ES-I3 (cell line): ENCODE results near the gene EHMT1.

Experiments
- H3K36me3 ChIP-seq: 2 replicates; pipeline ENCODE4 v1.6.1; 2013; ENCODE audit warnings: mild to moderate bottlenecking, low read length, control low read depth, moderate library complexity; ENCODE audit not compliant: insufficient read depth
- H3K4me1 ChIP-seq: 2 replicates; pipeline ENCODE4 v1.6.1; 2013; ENCODE audit warnings: mild to moderate bottlenecking, control low read depth, low read length; ENCODE audit not compliant: insufficient read depth
- H3K9ac ChIP-seq: 2 replicates; pipeline ENCODE4 v1.6.1; 2013; ENCODE audit warnings: low read depth, mild to moderate bottlenecking, low read length, moderate library complexity
- H3K9me3 ChIP-seq: 2 replicates; pipeline ENCODE4 v1.6.1; 2013; ENCODE audit warnings: mild to moderate bottlenecking, low read length, moderate library complexity; ENCODE audit not compliant: control insufficient read depth, insufficient read depth

EHMT1 gene

GRCh38 chr9:137838576-137838975, 219.8 kb downstream of the EHMT1 start:
- no peaks in the 10 kb centered on the region for H3K4me1 ChIP-seq
- H3K9ac ChIP-seq = no peak overlapping the region
- no peaks in the 10 kb centered on the region for H3K9me3 ChIP-seq
- no peaks in the 10 kb centered on the region; the same call in 1 of the 2 replicates for H3K36me3 ChIP-seq

GRCh38 chr9:137843355-137843754, 224.6 kb downstream of the EHMT1 start:
- no peaks in the 10 kb centered on the region for H3K4me1 ChIP-seq
- H3K36me3 ChIP-seq = no peaks in the 10 kb centered on the region
- H3K9ac ChIP-seq = no peak overlapping the region
- H3K9me3 ChIP-seq = no peaks in the 10 kb centered on the region

GRCh38 chr9:137851516-137852267, 232.9 kb downstream of the EHMT1 start:
- no peak overlapping the region for H3K9ac ChIP-seq
- H3K36me3 ChIP-seq = no peaks in the 10 kb centered on the region
- no peaks in the 10 kb centered on the region for H3K4me1 ChIP-seq
- no peaks in the 10 kb centered on the region for H3K9me3 ChIP-seq

- Histone ChIP-seq H3K9ac (no peak overlapping the region), H3K9me3 (no peaks in the 10 kb centered on the region), H3K36me3 (no peaks in the 10 kb centered on the region), H3K4me1 (no peaks in the 10 kb centered on the region)
Measured at GRCh38 chr9:137853392-137853995, 234.7 kb downstream of the EHMT1 start.

GRCh38 chr9:137860361-137860760, 241.6 kb downstream of the EHMT1 start:
- no peaks in the 10 kb centered on the region for H3K4me1 ChIP-seq
- H3K9ac ChIP-seq = no peak overlapping the region
- no peaks in the 10 kb centered on the region for H3K36me3 ChIP-seq
- no peaks in the 10 kb centered on the region for H3K9me3 ChIP-seq

GRCh38 chr9:137865581-137866145, 246.9 kb downstream of the EHMT1 start:
- Histone ChIP-seq H3K36me3 (no peaks in the 10 kb centered on the region), H3K9ac (no peak overlapping the region), H3K9me3 (no peaks in the 10 kb centered on the region), H3K4me1 (no peaks in the 10 kb centered on the region)

GRCh38 chr9:137866226-137867141, 247.7 kb downstream of the EHMT1 start:
- Histone ChIP-seq H3K9me3 (no peaks in the 10 kb centered on the region), H3K4me1 (no peaks in the 10 kb centered on the region), H3K9ac (no peak overlapping the region), H3K36me3 (no peaks in the 10 kb centered on the region)

- Histone ChIP-seq H3K36me3 (no peaks in the 10 kb centered on the region), H3K9me3 (no peaks in the 10 kb centered on the region), H3K4me1 (no peaks in the 10 kb centered on the region), H3K9ac (no peak overlapping the region)
Measured at GRCh38 chr9:137870432-137870831, 251.6 kb downstream of the EHMT1 start.

- Histone ChIP-seq H3K4me1 (no peaks in the 10 kb centered on the region), H3K9ac (no peak overlapping the region), H3K9me3 (no peaks in the 10 kb centered on the region), H3K36me3 (no peaks in the 10 kb centered on the region)
Measured at GRCh38 chr9:137872296-137872695, 253.5 kb downstream of the EHMT1 start.

- H3K4me1 ChIP-seq = no peaks in the 10 kb centered on the region
- no peaks in the 10 kb centered on the region for H3K36me3 ChIP-seq
- no peak overlapping the region for H3K9ac ChIP-seq
- no peaks in the 10 kb centered on the region for H3K9me3 ChIP-seq
Measured at GRCh38 chr9:137873408-137873807, 254.6 kb downstream of the EHMT1 start.

GRCh38 chr9:137873858-137874362, 255.1 kb downstream of the EHMT1 start:
- Histone ChIP-seq H3K9me3 (no peaks in the 10 kb centered on the region), H3K4me1 (no peaks in the 10 kb centered on the region), H3K36me3 (no peaks in the 10 kb centered on the region), H3K9ac (no peak overlapping the region)

- no peaks in the 10 kb centered on the region for H3K4me1 ChIP-seq
- no peaks in the 10 kb centered on the region for H3K9me3 ChIP-seq
- no peaks in the 10 kb centered on the region for H3K36me3 ChIP-seq
- H3K9ac ChIP-seq = no peak overlapping the region
Measured at GRCh38 chr9:137875354-137875753, 256.5 kb downstream of the EHMT1 start.

GRCh38 chr9:137875846-137876245, 257.0 kb downstream of the EHMT1 start:
- no peaks in the 10 kb centered on the region for H3K36me3 ChIP-seq
- no peak overlapping the region for H3K9ac ChIP-seq
- H3K4me1 ChIP-seq = no peaks in the 10 kb centered on the region
- H3K9me3 ChIP-seq = no peaks in the 10 kb centered on the region

GRCh38 chr9:137876269-137876668, 257.5 kb downstream of the EHMT1 start:
- Histone ChIP-seq H3K9ac (no peak overlapping the region), H3K4me1 (no peaks in the 10 kb centered on the region), H3K9me3 (no peaks in the 10 kb centered on the region), H3K36me3 (no peaks in the 10 kb centered on the region)
